ENCODE measurements around the gene GADD45B. TPM values are rescaled to one million over a fixed set of nuclear protein-coding genes. Genes with fewer than 3 reads are reported as not detected.

Gene GADD45B
- total and polyA plus RNA-seq, 2 donors (not counting 3 experiments of a cell fraction or from before 2014, with no cell fraction given), result 61.3 to 267 TPM

GRCh38 chr19:2438178-2438577 lies 37.7 kb upstream of the GADD45B start:
- dilution Hi-C loops (cut with MboI; ENCODE audit: extremely low pct_ligation_motif_present, low sequenced_read_pairs) (no loop called here), intact Hi-C loops (cut with micrococcal nuclease) (no loop called here)
- no peaks in the 10 kb centered on the region for H3K4me1 ChIP-seq (ENCODE audit: control insufficient read depth, extremely low read depth, insufficient read depth, low read length)
- H3K4me2 ChIP-seq (ENCODE audit: insufficient read depth, low read length), result no peak overlapping the region
- POLR2A ChIA-PET, result no interaction called here
- TF ChIP-seq JUN (IDR thresholded peaks at IDR 0.05; ENCODE audit: borderline replicate concordance, insufficient read depth, insufficient read length, low read depth), result no peak
- TF ChIP-seq MYC (IDR thresholded peaks at IDR 0.05; ENCODE audit: low read depth, low read length), result no peak
- TF ChIP-seq CTCF (IDR thresholded peaks at IDR 0.05; ENCODE audit: extremely low read depth in 1 of 2, insufficient read depth in 1 of 2, low read depth in 1 of 2, low read length in 2 of 2), result no peak
- TF ChIP-seq GATA2 (IDR thresholded peaks at IDR 0.05; ENCODE audit: insufficient read depth, insufficient read length, low read depth, low read length), result no peak
- no peak for TF ChIP-seq POLR2AphosphoS5 (IDR thresholded peaks at IDR 0.05; ENCODE audit: insufficient read depth, low read depth, low read length)
- H3K9me3 ChIP-seq (replicated peaks; ENCODE audit: control insufficient read depth, insufficient read depth, low read length), result no peaks in the 10 kb centered on the region
- CTCF ChIA-PET, result interaction anchor here (1.5 kb wide), 1 partner anchor 176 kb away, joined by 4 read pairs; no protein-coding TSS in a partner anchor
- H3K9ac ChIP-seq (replicated peaks; ENCODE audit: extremely low read depth, insufficient read depth, low read length), result no peak overlapping the region
- no peaks in the 10 kb centered on the region for H3K9me1 ChIP-seq (replicated peaks; ENCODE audit: control insufficient read depth, extremely low read depth, insufficient read depth, low read length)
- H3K27ac ChIP-seq (ENCODE audit: insufficient read depth, low read depth, low read length), result no peak overlapping the region
- H3K36me3 ChIP-seq (ENCODE audit: control insufficient read depth in 2 of 2, extremely low read depth in 1 of 2, insufficient read depth in 2 of 2, low read length in 2 of 2), result peaks cover 7 to 26% of the 10 kb centered on the region in 2 experiments
- BruUV-seq (replicated peaks), result no TSS peak
- DNase-seq (ENCODE audit: low read depth, low spot score) (no peak), FAIRE-seq (no peak)
- H2AFZ ChIP-seq (ENCODE audit: low read depth, low read length), result no peak overlapping the region
- H3K79me2 ChIP-seq (ENCODE audit: control insufficient read depth, insufficient read depth, low read length), result peaks cover 35% of the 10 kb centered on the region
- no peaks in the 10 kb centered on the region for H3K27me3 ChIP-seq (ENCODE audit: control insufficient read depth in 2 of 2, insufficient read depth in 2 of 2, low read length in 2 of 2)
- no peaks in the 10 kb centered on the region for H4K20me1 ChIP-seq (replicated peaks; ENCODE audit: control insufficient read depth, extremely low read depth, insufficient read depth, low read length)
- no peak overlapping the region for H3K4me3 ChIP-seq (replicated peaks in 1 of 3; ENCODE audit: insufficient read depth in 1 of 3, low read depth in 1 of 3, low read length in 3 of 3)

GRCh38 chr19:2440515-2440914 lies 35.4 kb upstream of the GADD45B start:
- H3K9me3 ChIP-seq (replicated peaks; ENCODE audit: control insufficient read depth, insufficient read depth, low read length), result no peaks in the 10 kb centered on the region
- H3K27me3 ChIP-seq (ENCODE audit: control insufficient read depth in 2 of 2, insufficient read depth in 2 of 2, low read length in 2 of 2), result no peaks in the 10 kb centered on the region
- no peak for DNase-seq (ENCODE audit: low read depth, low spot score)
- ChIA-PET CTCF (interaction anchor here (0.6 to 1.1 kb wide), 3 partner anchors 171 to 602 kb away, joined by 3 to 4 read pairs (median 3); no protein-coding TSS in a partner anchor), POLR2A (no interaction called here)
- TF ChIP-seq JUN (IDR thresholded peaks at IDR 0.05; ENCODE audit: borderline replicate concordance, insufficient read depth, insufficient read length, low read depth), result no peak
- TF ChIP-seq MAX (IDR thresholded peaks at IDR 0.05; ENCODE audit: insufficient read depth, insufficient read length), result no peak
- no peak for TF ChIP-seq EZH2 (IDR thresholded peaks at IDR 0.05; ENCODE audit: borderline replicate concordance, low read depth, low read length, severe bottlenecking)
- no peak for TF ChIP-seq CTCF (IDR thresholded peaks at IDR 0.05; ENCODE audit: extremely low read depth in 1 of 2, insufficient read depth in 1 of 2, low read depth in 1 of 2, low read length in 2 of 2)
- TF ChIP-seq FOS (IDR thresholded peaks at IDR 0.05; ENCODE audit: borderline replicate concordance, insufficient read depth, low read length), result no peak
- no peak for TF ChIP-seq POLR2AphosphoS5 (IDR thresholded peaks at IDR 0.05; ENCODE audit: insufficient read depth, low read depth, low read length)
- TF ChIP-seq POLR2A (IDR thresholded peaks at IDR 0.05; ENCODE audit: low read depth, low read length), result no peak
- TF ChIP-seq GATA2 (IDR thresholded peaks at IDR 0.05; ENCODE audit: insufficient read depth, insufficient read length, low read depth, low read length), result no peak
- no peak for TF ChIP-seq MYC (IDR thresholded peaks at IDR 0.05; ENCODE audit: low read depth, low read length)
- BruUV-seq (replicated peaks), result no TSS peak
- H2AFZ ChIP-seq (ENCODE audit: low read depth, low read length), result no peak overlapping the region
- peaks cover 56% of the 10 kb centered on the region for H3K79me2 ChIP-seq (ENCODE audit: control insufficient read depth, insufficient read depth, low read length)
- intact Hi-C loops (cut with micrococcal nuclease), result no loop called here
- H3K36me3 ChIP-seq (ENCODE audit: control insufficient read depth in 2 of 2, extremely low read depth in 1 of 2, insufficient read depth in 2 of 2, low read length in 2 of 2), result peaks cover 7 to 26% of the 10 kb centered on the region in 2 experiments
- H3K4me2 ChIP-seq (ENCODE audit: insufficient read depth, low read length), result no peak overlapping the region
- no peaks in the 10 kb centered on the region for H3K4me1 ChIP-seq (ENCODE audit: control insufficient read depth, extremely low read depth, insufficient read depth, low read length)
- FAIRE-seq, result no peak
- no peaks in the 10 kb centered on the region for H4K20me1 ChIP-seq (replicated peaks; ENCODE audit: control insufficient read depth, extremely low read depth, insufficient read depth, low read length)
- H3K4me3 ChIP-seq (replicated peaks in 1 of 3; ENCODE audit: insufficient read depth in 1 of 3, low read depth in 1 of 3, low read length in 3 of 3), result no peak overlapping the region
- no peak overlapping the region for H3K9ac ChIP-seq (replicated peaks; ENCODE audit: extremely low read depth, insufficient read depth, low read length)
- no peaks in the 10 kb centered on the region for H3K9me1 ChIP-seq (replicated peaks; ENCODE audit: control insufficient read depth, extremely low read depth, insufficient read depth, low read length)
- H3K27ac ChIP-seq (ENCODE audit: insufficient read depth, low read depth, low read length), result no peak overlapping the region
- dilution Hi-C loops (cut with MboI; ENCODE audit: extremely low pct_ligation_motif_present, low sequenced_read_pairs), result no loop called here

All from endothelial cell of umbilical vein (primary cell).